Heart right ventricle (tissue), 16 donors: ENCODE measurements around the gene SEMA3F. TPM values are rescaled to one million over a fixed set of nuclear protein-coding genes. Genes with fewer than 3 reads are reported as not detected.

Experiments
- ATAC-seq, 8 donors: fragments of 200-7000 bp; cut with Tn5 transposase; one replicate each; pipeline ENCODE4 v1.9.1; 2020; ENCODE audit warnings: mild to moderate bottlenecking in 8 of 8, moderate library complexity in 8 of 8, moderate number of reproducible peaks in 1 of 8
- DNase-seq, 2 donors: peaks; one replicate each; pipeline ENCODE4 v3.0.0-alpha.2; 2020
- H3K27ac ChIP-seq, 10 donors: fragments of 200-600 bp; sonication (generic) in 2 of 10; one replicate each; pipeline versions ENCODE4 v1.5.0 to v1.8.0; 2020 to 2022; ENCODE audit warnings: mild to moderate bottlenecking in 3 of 10
- H3K27me3 ChIP-seq, 7 donors: fragments of 200-600 bp; one replicate each; pipeline ENCODE4 v1.8.0; 2021 to 2022; ENCODE audit warnings: mild to moderate bottlenecking in 2 of 7
- H3K36me3 ChIP-seq, 9 donors: fragments of 200-600 bp; sonication (generic) in 1 of 9; one replicate each; pipeline versions ENCODE4 v1.5.0 to v1.8.0; 2020 to 2022; ENCODE audit warnings: mild to moderate bottlenecking in 2 of 9
- H3K4me1 ChIP-seq, 9 donors: fragments of 200-600 bp; sonication (generic) in 1 of 9; one replicate each; pipeline versions ENCODE4 v1.5.0 to v1.8.0; 2020 to 2022; ENCODE audit warnings: mild to moderate bottlenecking in 4 of 9
- H3K4me3 ChIP-seq, 10 donors: fragments of 200-600 bp; sonication (generic) in 2 of 10; one replicate each; pipeline versions ENCODE4 v1.5.0 to v1.8.0; 2020 to 2022; ENCODE audit warnings: mild to moderate bottlenecking in 7 of 10, moderate library complexity in 2 of 10
- H3K9me3 ChIP-seq, 11 donors: fragments of 200-600 bp in 10 of 11; sonication (generic) in 2 of 11; one replicate each; pipeline versions ENCODE4 v1.5.0 to v1.8.0; 2013 to 2022; ENCODE audit warnings: mild to moderate bottlenecking in 2 of 11, control low read depth in 1 of 11, moderate library complexity in 1 of 11
- CTCF ChIP-seq, 9 donors: fragments of 200-600 bp; sonication (generic) in 2 of 9; IDR thresholded peaks; one replicate each; pipeline versions ENCODE4 v1.5.0 to v1.8.0; 2021 to 2022; ENCODE audit warnings: antibody characterized with exemption in 9 of 9, mild to moderate bottlenecking in 5 of 9, moderate library complexity in 1 of 9
- WGBS, 2 donors: extraction: QIAGEN DNeasy Blood & Tissue Kit; methylation state at CpG; one replicate each; pipeline ENCODE4 v1.1.7; 2013; ENCODE audit warnings: inconsistent platforms in 1 of 2; 5-methylcytosine and 5-hydroxymethylcytosine counted together
- intact Hi-C, 10 donors: fragments of 100-400 bp; cut with DNase I; formaldehyde crosslinking; loops; one replicate each; pipeline versions ENCODE4 v1.11.1 to v1.14.2; 2022
- polyA plus RNA-seq, 2 donors: library from polyadenylated mRNA; stranded (reverse); fragments of 200-250 nt; gene quantifications; one replicate each; pipeline ENCODE4 v1.2.3, GENCODE V29; 2013
- total RNA-seq, 10 donors: library from RNA; stranded (reverse); fragmentation: NEBNext Ultra II Directional in 3 of 10; extraction: Animal tissue kit (Norgen Biotek cat#: 25700) in 3 of 10; gene quantifications; one replicate each; pipeline versions ENCODE4 v1.2.1 to v1.2.4, GENCODE V29; 2021 to 2023
- donor health status: Arrhythmogenic right ventricular cardiomyopathy.
- donor health status: ischemic (EF 13 %, LVEDD 7.1; RV severe dilation, severe dysfunction).
- donor health status: healthy with polysubstance abuse.
- donor health status: DM: no; HTN: yes; CAD: no.
- donor health status: DM: no; HTN: no; CAD: no.
- donor health status: ischemic (EF 25% LVEDD 6.9; RV normal size, moderate dysfunction).
- donor health status: ischemic (EF 25% LVEDD 5.7; RV mildly dilated, moderate dysfunction).
- donor health status: healthy.
- donor health status: DM: yes; HTN: yes; CAD: no.
- donor health status: Ischemic cardiomyopathy.
- donor health status: ischemic (EF 35%, LVEDD 5.7; RV mildly dilated, moderate dysfunction).
- donor health status: nonischemic (EF 11% LVEDD 7.7; RV severe dilation, severe dysfunction).
- donor health status: DM: yes; HTN: yes; CAD: no.
- donor health status: PGD.
- donor health status: ischemic (EF 29% LVEDD 5.4; RV normal size, mild dysfunction).
- donor health status: nonischemic (EF 23%, LVEDD 6.1; RV moderate dilation, normal function).

The SEMA3F gene
- total and polyA plus RNA-seq, 12 donors, result 5.1 to 37.2 (median 12.3) TPM

- intact Hi-C loops, result no loop called here
- H3K27ac ChIP-seq, result no peak overlapping the region
- TF ChIP-seq CTCF (IDR thresholded peaks at IDR 0.05), result no peak
- WGBS, 2 donors, result 72 to 74% methylated on average over 3 of the region's 3 CpGs
- H3K27me3 ChIP-seq, result no peaks in the 10 kb centered on the region
- H3K9me3 ChIP-seq, result no peaks in the 10 kb centered on the region
- no peak for DNase-seq
- no peaks in the 10 kb centered on the region for H3K36me3 ChIP-seq
- H3K4me3 ChIP-seq, result no peak overlapping the region
- peaks cover 4 to 56% (median 19%) of the 10 kb centered on the region in 9 donors for H3K4me1 ChIP-seq
- ATAC-seq, result no peak
Measured at GRCh38 chr3:50232303-50232702, 77.2 kb downstream of the SEMA3F start.

- Histone ChIP-seq H3K27ac (no peak overlapping the region), H3K4me1 (peaks cover 1 to 51% (median 18%) of the 10 kb centered on the region in 9 donors), H3K36me3 (peaks cover 0 to 2% (median 0%) of the 10 kb centered on the region in 9 donors), H3K9me3 (no peaks in the 10 kb centered on the region), H3K4me3 (no peak overlapping the region), H3K27me3 (no peaks in the 10 kb centered on the region)
- DNase-seq (no peak), ATAC-seq (no peak)
- intact Hi-C loops, result no loop called here
- TF ChIP-seq CTCF (IDR thresholded peaks at IDR 0.05), result no peak
- WGBS, 2 donors, result 64 to 91% methylated on average over 4 of the region's 4 CpGs
Measured at GRCh38 chr3:50233176-50233575, 78.1 kb downstream of the SEMA3F start.

GRCh38 chr3:50235716-50236483 is 80.8 kb downstream of the SEMA3F start, which contains the start of gene GNAI2:
Gene GNAI2 (plus strand): TSS chr3:50236204. CDS start chr3:50236336, 132 bp downstream.
- no peak for TF ChIP-seq CTCF (IDR thresholded peaks at IDR 0.05)
- WGBS, 2 donors, result 1% methylated on average over 68 to 75 of the region's 75 CpGs
- Histone ChIP-seq H3K27me3 (no peaks in the 10 kb centered on the region), H3K27ac (peak within 1 kb of the TSS; percentile 86 to 100 (median 94)), H3K4me3 (peak within 1 kb of the TSS; percentile 67 to 98 (median 90)), H3K9me3 (no peaks in the 10 kb centered on the region), H3K36me3 (peaks cover 0 to 22% (median 0%) of the 10 kb centered on the region in 9 donors), H3K4me1 (peaks cover 20 to 51% (median 40%) of the 10 kb centered on the region in 9 donors)
- DNase-seq (peak; percentile 98 to 99), ATAC-seq (peak; percentile 91 to 95 (median 92))
- intact Hi-C loops, result loop anchor here in 1 of 10 donors (5.0 kb wide), 1 partner anchor 86 kb away; the partner anchor contains the start of gene HYAL2

- intact Hi-C loops, result loop anchor here in 1 of 10 donors (5.0 kb wide), 1 partner anchor 86 kb away; the partner anchor contains the start of gene HYAL2
- WGBS, 2 donors, result 1% methylated on average over 13 of the region's 13 CpGs
- Histone ChIP-seq H3K27me3 (no peaks in the 10 kb centered on the region), H3K4me1 (peaks cover 27 to 58% (median 47%) of the 10 kb centered on the region in 9 donors), H3K36me3 (peaks cover 0 to 26% (median 0%) of the 10 kb centered on the region in 9 donors), H3K4me3 (peak overlapping the region; percentile 67 to 98 (median 90)), H3K27ac (peak overlapping the region; percentile 86 to 100 (median 94)), H3K9me3 (no peaks in the 10 kb centered on the region)
- TF ChIP-seq CTCF (IDR thresholded peaks at IDR 0.05), result no peak
- DNase-seq, result no peak
- ATAC-seq, result no peak
Measured at GRCh38 chr3:50236484-50237132, 81.5 kb downstream of the SEMA3F start.
